NCI-H345 treated with DMSO at 0.1 percent for 48 hours (cell line): ENCODE measurements around the gene COPRS.
"Not testable (repeated sequence)": the region's sequence is repeated elsewhere in the genome, so short reads cannot be mapped to it uniquely, and the experiment has no call there.

Experiments used
- DNase-seq: peaks from one replicate; lab custom pipeline; 2025; ENCODE audit not compliant: unreplicated experiment; lab: John Stamatoyannopoulos, UW

COPRS gene

DNA sequence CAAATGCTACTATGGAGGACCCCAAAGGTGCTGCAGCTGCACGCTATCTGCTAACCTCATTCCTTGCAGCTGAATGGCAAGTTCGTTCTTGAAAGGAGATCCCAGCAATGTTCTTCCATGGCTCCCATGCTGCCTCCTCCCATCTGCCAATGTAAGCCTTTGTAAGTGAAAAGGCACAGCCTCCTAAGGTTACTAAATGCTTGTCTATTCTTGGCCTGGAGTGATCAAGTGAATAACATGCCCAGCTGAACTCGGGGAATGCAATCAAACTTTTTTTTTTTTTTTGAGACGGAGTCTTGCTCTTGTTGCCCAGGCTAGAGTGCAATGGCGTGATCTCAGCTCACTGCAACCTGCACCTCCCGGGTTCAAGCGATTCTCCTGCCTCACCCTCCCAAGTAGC lies 49.2 kb downstream of the COPRS start:
- not testable (repeated sequence) for DNase-seq

DNA sequence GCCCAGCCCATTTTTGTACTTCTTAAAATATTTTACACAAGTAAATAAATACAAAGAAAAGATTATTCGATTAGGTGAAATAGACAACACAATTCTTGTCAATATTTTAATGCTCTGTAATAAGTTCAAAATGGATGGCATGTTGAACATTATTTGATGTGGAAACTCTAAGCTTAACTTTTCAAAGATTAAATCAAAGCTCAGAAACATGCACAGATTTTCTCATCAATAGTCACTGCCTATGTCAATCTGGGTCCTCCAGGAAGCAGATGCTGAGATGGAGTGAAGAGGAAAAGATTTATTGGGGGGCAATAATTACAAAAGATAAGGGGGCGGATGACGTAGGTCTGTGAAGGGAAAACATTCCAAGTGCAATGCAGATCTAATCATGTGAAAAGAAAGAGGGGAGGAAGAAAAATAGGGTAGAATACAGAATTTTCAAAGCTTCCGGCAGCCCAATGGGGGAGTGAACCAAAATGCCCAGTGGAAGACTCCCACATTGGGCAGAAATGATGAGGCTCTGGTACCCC lies 50.5 kb downstream of the COPRS start:
- DNase-seq = no peak

DNA sequence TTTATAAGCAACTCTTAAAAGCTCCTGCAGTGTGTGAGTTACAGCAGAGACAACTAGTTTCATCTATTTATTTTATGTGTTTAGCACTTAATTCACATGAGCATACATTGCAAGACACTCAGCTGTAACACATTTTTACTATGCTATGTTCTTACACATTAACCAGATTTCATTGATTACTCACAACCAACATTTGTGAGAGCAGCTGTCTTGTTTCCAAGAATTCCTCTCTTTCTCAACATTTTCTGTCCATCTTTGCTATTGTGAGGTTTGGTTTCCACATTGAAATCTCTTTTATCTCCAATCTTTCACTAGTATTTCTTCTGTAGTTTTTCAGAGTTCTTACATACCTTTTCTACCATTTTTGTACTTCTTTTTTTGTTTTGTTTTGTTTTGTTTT lies 51.2 kb downstream of the COPRS start:
- DNase-seq = no peak

DNA sequence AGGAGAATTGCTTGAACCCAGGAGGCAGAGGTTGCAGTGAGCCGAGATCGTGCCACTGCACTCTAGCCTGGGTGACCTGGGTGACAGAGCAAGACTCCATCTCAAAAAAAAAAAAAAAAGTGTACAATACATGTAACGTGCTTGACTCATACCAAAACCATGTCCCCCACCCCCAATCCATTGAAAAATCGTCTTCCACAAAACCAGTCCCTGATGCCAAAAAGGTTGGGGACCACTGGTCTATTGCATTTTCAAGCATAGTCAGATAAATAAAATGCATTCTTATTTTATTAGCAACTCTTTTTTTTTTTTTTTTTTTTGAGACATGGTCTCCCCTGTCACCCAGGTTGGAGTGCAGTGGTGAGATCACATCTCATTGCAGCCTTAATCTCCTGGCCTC lies 52.1 kb downstream of the COPRS start:
- DNase-seq = no peak

DNA sequence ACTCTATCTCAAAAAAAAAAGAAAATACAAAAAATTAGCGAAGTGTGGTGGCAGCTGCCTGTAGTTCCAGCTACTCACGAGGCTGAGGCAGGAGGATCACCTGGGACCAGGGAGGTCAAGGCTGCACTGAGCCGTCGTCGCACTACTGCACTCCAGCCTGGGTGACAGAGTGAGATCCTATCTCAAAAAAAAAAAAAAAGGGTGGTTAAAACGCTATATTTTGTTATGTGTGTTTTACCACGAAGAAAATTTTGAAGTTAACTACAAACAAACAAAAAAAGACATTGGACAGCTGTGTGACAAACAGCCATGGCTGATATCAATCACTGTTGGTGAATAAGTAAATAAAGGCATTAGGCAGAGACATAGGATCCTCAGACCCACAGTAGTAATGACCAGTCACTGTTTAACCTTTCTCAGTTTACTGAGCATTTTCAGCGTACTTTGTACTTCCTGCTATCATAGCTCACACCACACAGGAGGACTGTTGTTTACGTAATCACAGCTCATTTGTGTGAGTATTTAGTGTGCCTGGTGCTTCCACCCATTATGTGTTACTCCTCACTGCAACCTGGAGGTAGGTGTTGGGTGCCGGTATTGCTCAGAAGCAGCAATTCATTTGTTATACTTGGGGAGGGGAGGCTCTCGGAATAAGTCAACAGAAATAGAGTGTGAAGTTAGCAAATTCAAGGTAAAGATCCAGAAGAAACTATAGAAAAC lies 55.4 kb downstream of the COPRS start:
- DNase-seq = no peak

DNA sequence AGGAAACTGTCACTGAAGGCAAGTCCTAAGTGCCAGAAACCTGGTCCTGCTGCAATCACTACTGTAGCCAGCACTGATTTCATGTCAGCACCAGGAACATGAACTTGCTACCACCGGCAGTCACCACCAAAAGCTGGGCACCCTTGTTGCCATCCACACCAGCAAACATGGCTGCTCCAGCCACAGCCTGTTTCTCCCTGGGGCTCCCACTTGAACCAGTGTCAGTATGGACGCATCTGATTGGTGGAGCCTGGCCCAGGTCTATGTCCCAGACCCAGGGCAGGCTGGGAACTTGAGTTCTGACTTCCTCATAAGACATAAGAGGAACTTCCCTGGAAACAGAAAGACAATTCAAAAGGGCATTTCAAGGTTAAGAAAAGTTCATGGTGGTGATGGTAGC lies 56.5 kb downstream of the COPRS start:
- DNase-seq = no peak
